Measurements from ENCODE around the gene PSMB4. TPM values are rescaled to one million over a fixed set of nuclear protein-coding genes. Genes with fewer than 3 reads are reported as not detected.

Gene PSMB4
- total RNA-seq, 4 donors from 2014 or later: 219 to 267 (median 232) TPM

DNA sequence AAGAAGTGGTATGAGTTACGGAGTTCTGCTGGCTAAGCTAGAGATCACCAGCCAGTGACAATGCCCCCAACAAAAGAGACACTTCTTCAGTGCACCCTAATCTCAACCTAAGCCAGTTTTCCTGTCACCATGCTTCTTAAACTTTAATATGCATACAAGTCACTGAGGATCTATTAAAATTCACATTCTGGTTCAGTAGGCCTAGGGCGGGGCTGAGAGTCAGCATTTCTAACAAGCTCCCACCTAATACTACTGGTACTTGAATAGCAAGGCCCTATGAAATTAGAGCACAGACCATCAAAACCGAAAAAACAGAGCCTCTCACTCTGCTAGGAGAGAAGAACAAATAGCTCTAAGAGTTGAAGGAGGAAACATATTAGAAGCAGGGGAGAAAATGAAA is 7.9 kb downstream of the PSMB4 start:
- peaks cover 0 to 11% (median 0%) of the 10 kb centered on the region in 4 donors for H3K4me1 ChIP-seq
- H3K4me3 ChIP-seq: no peak overlapping the region
- no peaks in the 10 kb centered on the region for H3K9me3 ChIP-seq
- peak overlapping the region; percentile 8 to 78 (median 45) for H3K27ac ChIP-seq
- WGBS, 2 donors: 75 to 83% methylated on average over 3 of the region's 3 CpGs
- H3K27me3 ChIP-seq: no peaks in the 10 kb centered on the region
- H3K36me3 ChIP-seq: peaks cover 0 to 94% (median 53%) of the 10 kb centered on the region in 3 donors
- no peak for DNase-seq (ENCODE audit: low spot score in 2 of 2)
- TF ChIP-seq, protein P1, sequence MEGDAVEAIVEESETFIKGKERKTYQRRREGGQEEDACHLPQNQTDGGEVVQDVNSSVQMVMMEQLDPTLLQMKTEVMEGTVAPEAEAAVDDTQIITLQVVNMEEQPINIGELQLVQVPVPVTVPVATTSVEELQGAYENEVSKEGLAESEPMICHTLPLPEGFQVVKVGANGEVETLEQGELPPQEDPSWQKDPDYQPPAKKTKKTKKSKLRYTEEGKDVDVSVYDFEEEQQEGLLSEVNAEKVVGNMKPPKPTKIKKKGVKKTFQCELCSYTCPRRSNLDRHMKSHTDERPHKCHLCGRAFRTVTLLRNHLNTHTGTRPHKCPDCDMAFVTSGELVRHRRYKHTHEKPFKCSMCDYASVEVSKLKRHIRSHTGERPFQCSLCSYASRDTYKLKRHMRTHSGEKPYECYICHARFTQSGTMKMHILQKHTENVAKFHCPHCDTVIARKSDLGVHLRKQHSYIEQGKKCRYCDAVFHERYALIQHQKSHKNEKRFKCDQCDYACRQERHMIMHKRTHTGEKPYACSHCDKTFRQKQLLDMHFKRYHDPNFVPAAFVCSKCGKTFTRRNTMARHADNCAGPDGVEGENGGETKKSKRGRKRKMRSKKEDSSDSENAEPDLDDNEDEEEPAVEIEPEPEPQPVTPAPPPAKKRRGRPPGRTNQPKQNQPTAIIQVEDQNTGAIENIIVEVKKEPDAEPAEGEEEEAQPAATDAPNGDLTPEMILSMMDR (IDR thresholded peaks at IDR 0.05): no peak

DNA sequence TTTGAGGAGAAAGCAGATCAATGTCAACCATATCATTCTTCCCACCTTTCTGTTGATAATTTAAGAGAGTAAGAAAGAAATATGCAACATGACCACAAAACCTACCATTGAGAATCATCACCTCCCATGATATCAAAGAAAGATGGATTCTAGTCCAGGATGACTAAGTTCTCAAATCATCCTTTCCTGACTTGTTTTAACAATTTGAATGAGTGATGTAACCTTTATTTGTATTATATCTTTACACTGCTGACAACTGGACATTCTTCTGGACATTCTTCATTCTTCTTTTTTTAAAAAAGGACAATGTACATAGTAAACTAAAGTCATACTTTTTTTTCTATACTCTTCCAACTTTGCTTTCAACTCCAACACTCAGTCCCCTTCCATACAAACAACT is 9.5 kb downstream of the PSMB4 start:
- Histone ChIP-seq H3K9me3 (no peaks in the 10 kb centered on the region), H3K27me3 (no peaks in the 10 kb centered on the region), H3K4me3 (no peak overlapping the region), H3K4me1 (peaks cover 0 to 11% (median 0%) of the 10 kb centered on the region in 4 donors), H3K27ac (no peak overlapping the region), H3K36me3 (peaks cover 0 to 93% (median 53%) of the 10 kb centered on the region in 3 donors)
- no peak for TF ChIP-seq POLR2A (IDR thresholded peaks at IDR 0.05)
- TF ChIP-seq EP300 (IDR thresholded peaks at IDR 0.05): no peak
- TF ChIP-seq, protein P1 (IDR thresholded peaks at IDR 0.05): no peak
- no peak for DNase-seq (ENCODE audit: low spot score in 2 of 2)

DNA sequence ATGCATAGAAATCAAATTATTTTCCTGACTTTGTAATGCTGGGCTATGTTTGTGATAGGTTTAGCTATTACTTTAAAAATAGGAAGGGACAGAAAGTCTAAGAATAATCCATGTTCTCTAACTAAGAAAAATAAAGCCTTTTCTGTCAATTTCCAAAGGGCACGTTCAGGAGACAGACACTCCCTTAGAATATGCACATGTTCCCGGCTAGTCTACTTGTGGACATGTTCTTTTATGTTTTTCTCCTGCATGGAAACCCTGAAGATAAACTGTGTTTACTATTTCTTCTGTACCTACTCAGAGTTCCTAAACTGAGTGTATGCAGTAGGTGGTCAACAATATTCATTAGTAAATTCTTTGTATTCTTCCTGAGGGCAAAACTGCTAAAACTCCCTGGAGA is 12.5 kb downstream of the PSMB4 start:
- H3K36me3 ChIP-seq: peaks cover 2 to 96% (median 36%) of the 10 kb centered on the region in 3 donors
- no peak for TF ChIP-seq EP300 (IDR thresholded peaks at IDR 0.05)
- TF ChIP-seq POLR2A (IDR thresholded peaks at IDR 0.05): no peak
- TF ChIP-seq, protein P1 (IDR thresholded peaks at IDR 0.05): no peak
- H3K9me3 ChIP-seq: no peaks in the 10 kb centered on the region

DNA sequence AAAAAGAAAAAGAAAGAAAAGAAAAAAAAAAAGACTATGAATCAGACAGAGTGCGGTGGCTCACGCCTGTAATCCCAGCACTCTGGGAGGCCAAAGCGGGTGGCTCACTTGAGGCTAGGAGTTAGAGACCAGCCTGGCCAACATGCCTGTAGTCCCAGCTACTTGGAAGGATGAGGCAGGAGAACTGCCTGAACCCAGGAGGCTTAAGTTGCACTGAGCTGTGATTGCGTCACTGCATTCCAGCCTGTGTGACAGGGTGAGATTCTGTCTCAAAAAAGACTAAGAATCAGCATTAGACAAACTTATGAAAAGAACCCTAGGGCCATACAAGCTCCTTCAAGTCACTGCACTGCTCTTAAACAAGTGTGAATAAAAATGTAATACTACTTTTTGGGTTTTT is 16.9 kb downstream of the PSMB4 start:
- no peak for DNase-seq (ENCODE audit: low spot score in 2 of 2)
- H3K9me3 ChIP-seq: no peaks in the 10 kb centered on the region
- WGBS, 2 donors: 96 to 97% methylated on average over 4 of the region's 4 CpGs
- H3K36me3 ChIP-seq: peaks cover 2 to 95% (median 8%) of the 10 kb centered on the region in 3 donors
- TF ChIP-seq EP300 (IDR thresholded peaks at IDR 0.05) (no peak), POLR2A (IDR thresholded peaks at IDR 0.05) (no peak)
- TF ChIP-seq, protein P1 (IDR thresholded peaks at IDR 0.05): no peak
- no peaks in the 10 kb centered on the region for H3K27me3 ChIP-seq
- no peak overlapping the region for H3K27ac ChIP-seq
- H3K4me3 ChIP-seq: no peak overlapping the region
- no peaks in the 10 kb centered on the region for H3K4me1 ChIP-seq

More for the DNA sequence above, 12.5 kb downstream of the PSMB4 start:
- no peak overlapping the region for H3K27ac ChIP-seq
- H3K4me1 ChIP-seq: peaks cover 0 to 2% (median 0%) of the 10 kb centered on the region in 4 donors
- DNase-seq (ENCODE audit: low spot score in 2 of 2): no peak
- no peaks in the 10 kb centered on the region for H3K27me3 ChIP-seq
- no peak overlapping the region for H3K4me3 ChIP-seq
- 69 to 72% methylated on average over 2 of the region's 2 CpGs for WGBS, 2 donors

DNA sequence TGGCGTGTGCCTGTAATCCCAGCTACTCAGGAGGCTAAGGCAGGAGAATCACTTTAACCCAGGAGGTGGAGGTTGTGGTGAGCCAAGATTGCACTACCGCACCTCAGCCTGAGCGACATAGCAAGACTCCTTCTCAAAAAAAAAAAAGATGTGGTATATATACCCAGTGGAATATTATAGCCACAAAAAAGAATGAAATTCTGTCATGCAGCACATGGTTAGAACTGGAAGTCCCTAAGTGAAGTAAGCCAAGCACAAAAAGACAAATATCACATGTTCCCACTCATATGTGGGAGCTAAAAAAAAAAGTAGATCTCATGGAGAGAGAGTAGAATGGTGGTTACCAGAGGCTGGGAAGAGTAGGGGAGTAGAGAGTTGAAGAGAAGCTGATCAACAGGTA is 18.7 kb downstream of the PSMB4 start:
- Histone ChIP-seq H3K27me3 (no peaks in the 10 kb centered on the region), H3K27ac (no peak overlapping the region), H3K4me1 (no peaks in the 10 kb centered on the region), H3K9me3 (no peaks in the 10 kb centered on the region), H3K4me3 (no peak overlapping the region), H3K36me3 (peaks cover 6 to 97% (median 6%) of the 10 kb centered on the region in 3 donors)
- 95 to 97% methylated on average over 3 of the region's 3 CpGs for WGBS, 2 donors
- TF ChIP-seq, protein P1 (IDR thresholded peaks at IDR 0.05): no peak
- TF ChIP-seq EP300 (IDR thresholded peaks at IDR 0.05) (no peak), POLR2A (IDR thresholded peaks at IDR 0.05) (no peak)
- DNase-seq (ENCODE audit: low spot score in 2 of 2): no peak
